CD4-positive, alpha-beta T cell treated with Interleukin-6 for 4 hours (primary cell): ENCODE measurements around the gene MAB21L2.

ENCODE experiments used
- DNase-seq: peaks from one replicate; pipeline ENCODE4 v3.0.0-alpha.2; 2020; ENCODE audit warnings: mixed read lengths

Gene MAB21L2

GRCh38 chr4:150578745-150579501, 3.0 kb upstream of the MAB21L2 start:
- DNase-seq: no peak

- no peak for DNase-seq
These were observed 2.3 kb upstream of the MAB21L2 start for GRCh38 chr4:150579551-150580234.

GRCh38 chr4:150580306-150580705, 1.6 kb upstream of the MAB21L2 start:
- DNase-seq: no peak

GRCh38 chr4:150581056-150581605, 820 bp upstream of the MAB21L2 start:
- DNase-seq: no peak

GRCh38 chr4:150581641-150582051, 305 bp upstream of the MAB21L2 start:
- DNase-seq: no peak

- DNase-seq: no peak
These were observed 929 bp downstream of the MAB21L2 start for GRCh38 chr4:150582873-150583286.

- DNase-seq: no peak
These were observed 1.5 kb downstream of the MAB21L2 start for GRCh38 chr4:150583287-150584110.

- no peak for DNase-seq
These were observed 2.4 kb downstream of the MAB21L2 start for GRCh38 chr4:150584111-150584915.

GRCh38 chr4:150585611-150586010, 3.7 kb downstream of the MAB21L2 start:
- DNase-seq: no peak

GRCh38 chr4:150586162-150586810, 4.3 kb downstream of the MAB21L2 start:
- no peak for DNase-seq

- DNase-seq: no peak
These were observed 6.4 kb downstream of the MAB21L2 start for GRCh38 chr4:150588316-150588715.

GRCh38 chr4:150589157-150589556, 7.2 kb downstream of the MAB21L2 start:
- no peak for DNase-seq

GRCh38 chr4:150590631-150591030, 8.7 kb downstream of the MAB21L2 start:
- DNase-seq: no peak

GRCh38 chr4:150591406-150591805, 9.5 kb downstream of the MAB21L2 start:
- no peak for DNase-seq

- DNase-seq: no peak
These were observed 10.0 kb downstream of the MAB21L2 start for GRCh38 chr4:150591904-150592303.

GRCh38 chr4:150593996-150594395, 12.0 kb downstream of the MAB21L2 start:
- no peak for DNase-seq

- no peak for DNase-seq
These were observed 17.0 kb downstream of the MAB21L2 start for GRCh38 chr4:150598909-150599308.

- no peak for DNase-seq
These were observed 17.6 kb downstream of the MAB21L2 start for GRCh38 chr4:150599547-150599946.

GRCh38 chr4:150600812-150601445, 19.0 kb downstream of the MAB21L2 start:
- DNase-seq: no peak

- no peak for DNase-seq
These were observed 27.2 kb downstream of the MAB21L2 start for GRCh38 chr4:150609131-150609530.

GRCh38 chr4:150619042-150619441, 37.1 kb downstream of the MAB21L2 start:
- no peak for DNase-seq
